Lower lobe of right lung (tissue), 2 donors: ENCODE measurements around the gene B3GAT2. TPM values are rescaled to one million over a fixed set of nuclear protein-coding genes. Genes with fewer than 3 reads are reported as not detected.

ENCODE experiments used
- ATAC-seq, 2 donors: fragments of 200-7000 bp; cut with Tn5 transposase; one replicate each; pipeline ENCODE4 v1.9.1; 2020 to 2022; ENCODE audit warnings: mild to moderate bottlenecking in 2 of 2, moderate library complexity in 2 of 2
- DNase-seq: peaks from one replicate; pipeline ENCODE4 v3.0.0-alpha.2; 2020
- H3K27ac ChIP-seq: fragments of 200-600 bp; one replicate; pipeline ENCODE4 v1.8.0; 2022
- H3K27me3 ChIP-seq: fragments of 200-600 bp; one replicate; pipeline ENCODE4 v1.8.0; 2022; ENCODE audit warnings: low read depth
- H3K36me3 ChIP-seq: fragments of 200-600 bp; one replicate; pipeline ENCODE4 v1.8.0; 2022; ENCODE audit warnings: mild to moderate bottlenecking
- H3K4me1 ChIP-seq: fragments of 200-600 bp; one replicate; pipeline ENCODE4 v1.8.0; 2022
- H3K4me3 ChIP-seq: fragments of 200-600 bp; one replicate; pipeline ENCODE4 v1.8.0; 2022; ENCODE audit warnings: mild to moderate bottlenecking
- H3K9me3 ChIP-seq: fragments of 200-600 bp; one replicate; pipeline ENCODE4 v1.8.0; 2022
- CTCF ChIP-seq: fragments of 200-600 bp; IDR thresholded peaks from one replicate; pipeline ENCODE4 v1.8.0; 2022; ENCODE audit warnings: antibody characterized with exemption, mild to moderate bottlenecking
- intact Hi-C: fragments of 100-400 bp; cut with DNase I; formaldehyde crosslinking; loops from one replicate; pipeline ENCODE4 v1.11.0; 2022
- total RNA-seq: library from RNA; stranded (reverse); fragmentation: NEBNext Ultra II Directional; extraction: Animal tissue kit (Norgen Biotek cat#: 25700); gene quantifications from one replicate; pipeline ENCODE4 v1.2.1, GENCODE V29; 2021
- donor health status: DM: no; HTN: yes; CAD: no; lungs with severe emphysema.

Gene B3GAT2
- total RNA-seq, 1 donor from 2014 or later: 0.12 TPM

DNA sequence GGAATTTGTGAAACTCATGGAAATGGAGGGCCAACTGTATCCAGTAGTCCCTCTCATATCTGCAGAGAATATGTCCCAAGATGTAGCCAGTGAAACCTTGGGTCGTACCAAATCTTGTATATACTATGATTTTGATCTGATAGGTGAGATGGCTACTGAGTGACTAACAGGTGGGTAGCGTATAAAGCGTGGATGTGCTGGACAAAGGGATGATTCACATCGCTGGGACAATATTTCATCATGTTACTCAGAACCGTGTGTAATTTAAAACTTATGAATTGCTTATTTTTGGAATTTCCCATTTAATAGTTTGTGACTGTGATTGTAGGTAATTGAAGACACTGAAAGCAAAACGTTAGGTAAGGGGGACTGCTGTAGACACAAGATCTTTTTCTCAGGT lies 145.1 kb downstream of the B3GAT2 start:
- no peak for TF ChIP-seq CTCF
- ATAC-seq (no peak), DNase-seq (no peak)
- intact Hi-C loops: no loop called here
- Histone ChIP-seq H3K36me3 (no peaks in the 10 kb centered on the region), H3K9me3 (no peaks in the 10 kb centered on the region), H3K27me3 (no peaks in the 10 kb centered on the region), H3K4me3 (no peak overlapping the region), H3K27ac (no peak overlapping the region), H3K4me1 (no peaks in the 10 kb centered on the region)
